A549 (cell line): ENCODE data around the gene PLCL1. TPM values are rescaled to one million over a fixed set of nuclear protein-coding genes. Genes with fewer than 3 reads are reported as not detected.

ENCODE experiments used
- ATAC-seq, 2 experiments: fragments of 200-7000 bp in 1 of 2; fragments of >200 bp in 1 of 2; cut with Nextera tagmentation in 1 of 2; cut with Tn5 transposase in 1 of 2; 3 replicates each; pipeline versions ENCODE4 v1.8.0 to v1.9.1; 2018 to 2020; ENCODE audit warnings: mild to moderate bottlenecking in 1 of 2, moderate library complexity in 1 of 2
- CTCF ChIA-PET: fragments of 300-600 bp; sonication (Branson Sonifier 250); formaldehyde crosslinking; extraction: SDS; loops from one replicate; lab custom pipeline; 2021; ENCODE audit warnings: antibody characterized with exemption, inconsistent platforms; lab: Yijun Ruan, JAX
- POLR2A ChIA-PET: fragments of 350-600 bp; formaldehyde crosslinking; extraction: SDS; loops from one replicate; lab custom pipeline; 2021; ENCODE audit warnings: antibody characterized with exemption, inconsistent platforms; lab: Yijun Ruan, JAX
- DNase-seq, 2 experiments: peaks; one replicate each; pipeline versions ENCODE4 v3.0.0 to v3.0.0-alpha.2; 2011 to 2016; ENCODE audit warnings: low read depth in 1 of 2, low spot score in 1 of 2
- FAIRE-seq: peaks from 2 replicates; lab custom pipeline; 2011; peaks lifted over from hg19 to GRCh38; lab: Jason Lieb, UNC
- H3K27ac ChIP-seq, 2 experiments: fragments of >200 bp; sonication (Bioruptor Twin); formaldehyde crosslinking; 3 replicates each; pipeline ENCODE4 v1.5.1; 2016 to 2017
- H3K4me1 ChIP-seq: fragments of >200 bp; sonication (Bioruptor Twin); formaldehyde crosslinking; 3 replicates; pipeline ENCODE4 v1.6.1; 2016
- H3K4me2 ChIP-seq: fragments of >200 bp; sonication (Bioruptor Twin); formaldehyde crosslinking; 3 replicates; pipeline ENCODE4 v1.6.1; 2016
- H3K4me3 ChIP-seq: fragments of >200 bp; sonication (Bioruptor Twin); formaldehyde crosslinking; 3 replicates; pipeline ENCODE4 v1.5.1; 2016
- H3K9me3 ChIP-seq: fragments of >200 bp; sonication (Bioruptor Twin); formaldehyde crosslinking; 3 replicates; pipeline ENCODE4 v1.6.1; 2016
- BHLHE40 ChIP-seq: IDR thresholded peaks from 2 replicates; pipeline ENCODE4 v1.6.1; 2012; ENCODE audit warnings: low read depth, low read length, inconsistent platforms
- CBX2 ChIP-seq: fragments of 200-600 bp; sonication (generic); IDR thresholded peaks from 2 replicates; pipeline ENCODE4 v1.6.1; 2016; ENCODE audit warnings: low read depth, mild to moderate bottlenecking, borderline replicate concordance
- CBX8 ChIP-seq: fragments of 200-600 bp; sonication (generic); IDR thresholded peaks from 2 replicates; pipeline ENCODE4 v1.6.1; 2016
- CHD2 ChIP-seq: fragments of 150-350 bp; IDR thresholded peaks from 2 replicates; pipeline ENCODE4 v1.6.1; 2014; ENCODE audit warnings: low read length; ENCODE audit not compliant: partially characterized antibody
- CHD4 ChIP-seq: fragments of 200-600 bp; sonication (generic); IDR thresholded peaks from 2 replicates; pipeline ENCODE4 v1.6.1; 2016; ENCODE audit warnings: antibody characterized with exemption, mild to moderate bottlenecking, borderline replicate concordance
- EHF ChIP-seq: fragments of 250-450 bp; sonication (Bioruptor Pico); IDR thresholded peaks from 2 replicates; pipeline ENCODE4 v1.5.0; 2020; ENCODE audit warnings: mild to moderate bottlenecking
- EHMT2 ChIP-seq: fragments of 200-600 bp; sonication (generic); IDR thresholded peaks from 2 replicates; pipeline ENCODE4 v1.6.1; 2016; ENCODE audit warnings: antibody characterized with exemption, low read depth, mild to moderate bottlenecking, moderate library complexity
- ELK1 ChIP-seq: fragments of 150-350 bp; IDR thresholded peaks from 2 replicates; pipeline ENCODE4 v1.6.1; 2014; ENCODE audit warnings: low read depth, mild to moderate bottlenecking, low read length
- ESRRA ChIP-seq: fragments of 150-350 bp; IDR thresholded peaks from 2 replicates; pipeline ENCODE4 v1.6.1; 2014; ENCODE audit warnings: mild to moderate bottlenecking, low read length, borderline replicate concordance
- FOXS1 ChIP-seq: fragments of 250-450 bp; sonication (Bioruptor Pico); IDR thresholded peaks from 2 replicates; pipeline ENCODE4 v1.5.0; 2020; ENCODE audit warnings: mild to moderate bottlenecking, moderate library complexity
- GATA3 ChIP-seq: IDR thresholded peaks from 2 replicates; pipeline ENCODE4 v1.6.1; 2012; ENCODE audit warnings: borderline replicate concordance
- HDAC2 ChIP-seq: fragments of 200-600 bp; sonication (generic); IDR thresholded peaks from 2 replicates; pipeline ENCODE4 v1.6.1; 2016
- HES2 ChIP-seq: fragments of >200 bp; sonication (Bioruptor Twin); formaldehyde crosslinking; IDR thresholded peaks from 2 replicates; pipeline ENCODE4 v1.6.1; 2016
- HOXA7 ChIP-seq: fragments of 250-450 bp; sonication (Bioruptor Pico); IDR thresholded peaks from 2 replicates; pipeline ENCODE4 v1.5.0; 2020; ENCODE audit warnings: mild to moderate bottlenecking, moderate library complexity
- HOXB13 ChIP-seq: fragments of 250-450 bp; sonication (Bioruptor Pico); IDR thresholded peaks from 2 replicates; pipeline ENCODE4 v1.5.0; 2020; ENCODE audit warnings: low read depth, mild to moderate bottlenecking, moderate library complexity
- JUNB ChIP-seq: fragments of >200 bp; sonication (Bioruptor Twin); formaldehyde crosslinking; IDR thresholded peaks from 2 replicates; pipeline ENCODE4 v1.6.1; 2016
- MAX ChIP-seq: IDR thresholded peaks from 2 replicates; pipeline ENCODE4 v1.6.1; 2012
- PBX3 ChIP-seq: IDR thresholded peaks from 2 replicates; pipeline ENCODE4 v1.6.1; 2012
- POLR2AphosphoS2 ChIP-seq: conservative IDR thresholded peaks from 2 replicates; pipeline ENCODE4 v1.6.1; 2012; ENCODE audit warnings: low read length, improper control_type of control experiment, inconsistent platforms
- REST ChIP-seq: fragments of 200-600 bp; sonication (generic); IDR thresholded peaks from 2 replicates; pipeline ENCODE4 v1.6.1; 2016; ENCODE audit warnings: antibody characterized with exemption, mild to moderate bottlenecking, moderate library complexity
- RFX5 ChIP-seq: fragments of 450-650 bp; IDR thresholded peaks from 2 replicates; pipeline ENCODE4 v1.7.1; 2014; ENCODE audit warnings: antibody characterized with exemption, mild to moderate bottlenecking, moderate library complexity
- RNF2 ChIP-seq: fragments of 200-600 bp; sonication (generic); IDR thresholded peaks from 2 replicates; pipeline ENCODE4 v1.6.1; 2016; ENCODE audit warnings: low read depth, mild to moderate bottlenecking, antibody characterized with exemption, moderate library complexity, borderline replicate concordance
- SREBF2 ChIP-seq: fragments of 450-650 bp; IDR thresholded peaks from 2 replicates; pipeline ENCODE4 v1.6.1; 2014; ENCODE audit warnings: mild to moderate bottlenecking, moderate library complexity
- TFCP2L1 ChIP-seq: fragments of 250-450 bp; sonication (Bioruptor Pico); IDR thresholded peaks from 2 replicates; pipeline ENCODE4 v1.5.0; 2021; ENCODE audit warnings: mild to moderate bottlenecking
- ZNF302 ChIP-seq: fragments of 250-450 bp; sonication (Bioruptor Pico); IDR thresholded peaks from 2 replicates; pipeline ENCODE4 v1.9.0; 2021; ENCODE audit warnings: inconsistent platforms, mild to moderate bottlenecking, moderate library complexity
- ZSCAN20 ChIP-seq: fragments of 250-450 bp; sonication (Bioruptor Pico); IDR thresholded peaks from 2 replicates; pipeline ENCODE4 v1.8.0; 2022; ENCODE audit warnings: mild to moderate bottlenecking, moderate library complexity
- WGBS: methylation state at CpG from one replicate; pipeline ENCODE4 v1.1.6; 2017; ENCODE audit errors: missing lambda C conversion rate; 5-methylcytosine and 5-hydroxymethylcytosine counted together
- polyA plus RNA-seq, 4 experiments: library from polyadenylated mRNA; depleted of rRNA in 3 of 4; stranded (reverse); fragments of >200 nt; fragmentation: RNase III in 1 of 4; extraction: RNeasy Plus Mini Kit Qiagen cat#74134 plus additional on column Dnase treatment in 1 of 4; gene quantifications; 2 replicates in 3 of 4; 3 replicates in 1 of 4; pipeline ENCODE4 v1.2.3, GENCODE V29; 2011 to 2017

The PLCL1 gene
- polyA plus RNA-seq, 2 of the 4 experiments (the other 2 are of a cell fraction): 0.03 TPM

- 11% methylated on average over 6 of the region's 6 CpGs for WGBS
- POLR2A ChIA-PET: no interaction called here
- ATAC-seq (no peak), DNase-seq (no peak), FAIRE-seq (no peak)
- H3K4me1 ChIP-seq: no peaks in the 10 kb centered on the region
- no peak overlapping the region for H3K27ac ChIP-seq
- no peaks in the 10 kb centered on the region for H3K9me3 ChIP-seq
- H3K4me3 ChIP-seq: no peak overlapping the region
- no peak overlapping the region for H3K4me2 ChIP-seq
- TF ChIP-seq HES2: no peak
- no peak for TF ChIP-seq CHD4
- no peak for TF ChIP-seq GATA3
- no peak for TF ChIP-seq MAX
- no peak for TF ChIP-seq CBX8
- TF ChIP-seq HOXB13 (CRISPR knock-in tag): no peak
- no peak for TF ChIP-seq ZSCAN20 (CRISPR knock-in tag)
- no peak for TF ChIP-seq REST
- no peak for TF ChIP-seq ELK1
- TF ChIP-seq CHD2: no peak
- no peak for TF ChIP-seq HOXA7 (CRISPR knock-in tag)
- no peak for TF ChIP-seq HDAC2
- no peak for TF ChIP-seq POLR2AphosphoS2
- TF ChIP-seq JUNB: no peak
- TF ChIP-seq FOXS1 (CRISPR knock-in tag): no peak
- no peak for TF ChIP-seq CBX2
- no peak for TF ChIP-seq ZNF302 (CRISPR knock-in tag)
- no peak for TF ChIP-seq EHMT2
- CTCF ChIA-PET: no interaction called here
These were observed 360.4 kb downstream of the PLCL1 start for GRCh38 chr2:198164843-198165242.

- 1% methylated on average over 4 of the region's 4 CpGs for WGBS
- Histone ChIP-seq H3K4me1 (no peaks in the 10 kb centered on the region), H3K4me3 (no peak overlapping the region), H3K4me2 (no peak overlapping the region), H3K27ac (no peak overlapping the region), H3K9me3 (no peaks in the 10 kb centered on the region)
- FAIRE-seq (no peak), ATAC-seq (no peak), DNase-seq (no peak)
- ChIA-PET CTCF (interaction anchor here (1.6 kb wide), 1 partner anchor 20 kb away, joined by 4 read pairs; no protein-coding TSS in a partner anchor), POLR2A (no interaction called here)
- no peak for TF ChIP-seq RFX5
- no peak for TF ChIP-seq MAX
- TF ChIP-seq EHF: no peak
- no peak for TF ChIP-seq HDAC2
- no peak for TF ChIP-seq HOXA7 (CRISPR knock-in tag)
- TF ChIP-seq HOXB13 (CRISPR knock-in tag): no peak
- no peak for TF ChIP-seq ESRRA
- no peak for TF ChIP-seq TFCP2L1 (CRISPR knock-in tag)
- no peak for TF ChIP-seq ELK1
- no peak for TF ChIP-seq BHLHE40
- TF ChIP-seq RNF2: no peak
- no peak for TF ChIP-seq SREBF2
- no peak for TF ChIP-seq GATA3
- TF ChIP-seq PBX3: no peak
- no peak for TF ChIP-seq REST
These were observed 360.9 kb downstream of the PLCL1 start for GRCh38 chr2:198165289-198165688.
